Mesothelial cell of epicardium (in vitro differentiated cells): Measurements from ENCODE around the gene CCDC50. TPM values are rescaled to one million over a fixed set of nuclear protein-coding genes. Genes with fewer than 3 reads are reported as not detected.

Experiments used
- DNase-seq, 2 experiments: peaks; one replicate each; pipeline ENCODE4 v3.0.0; 2021; ENCODE audit warnings: low spot score in 2 of 2; ENCODE audit not compliant: unreplicated experiment in 2 of 2
- H3K27ac Mint-ChIP-seq: 2 replicates; pipeline ENCODE4 v1.8.0; 2021; ENCODE audit warnings: mixed read lengths
- H3K27me3 Mint-ChIP-seq: 2 replicates; pipeline ENCODE4 v1.8.0; 2021; ENCODE audit warnings: low read depth, mixed read lengths
- H3K36me3 Mint-ChIP-seq: 2 replicates; pipeline ENCODE4 v1.8.0; 2021; ENCODE audit warnings: mixed read lengths
- H3K4me1 Mint-ChIP-seq: 2 replicates; pipeline ENCODE4 v1.8.0; 2021; ENCODE audit warnings: mixed read lengths
- H3K4me3 Mint-ChIP-seq: 2 replicates; pipeline ENCODE4 v1.8.0; 2021; ENCODE audit warnings: mild to moderate bottlenecking, moderate library complexity, mixed read lengths
- H3K9me3 Mint-ChIP-seq: 2 replicates; pipeline ENCODE4 v1.8.0; 2021; ENCODE audit warnings: mixed read lengths
- CTCF ChIP-seq: fragments of 200-600 bp; sonication (generic); IDR thresholded peaks from one replicate; pipeline ENCODE4 v1.5.0; 2021; ENCODE audit warnings: antibody characterized with exemption; ENCODE audit not compliant: unreplicated experiment
- total RNA-seq: library from RNA; stranded (reverse); gene quantifications from 3 replicates; pipeline ENCODE4 v1.2.1, GENCODE V29; 2021

The CCDC50 gene
- total RNA-seq, 1 donor from 2014 or later: 63.2 TPM

GRCh38 chr3:191426311-191426710 is 97.1 kb downstream of the CCDC50 start:
- Mint-ChIP-seq H3K36me3 (no peaks in the 10 kb centered on the region), H3K27me3 (no peaks in the 10 kb centered on the region), H3K27ac (no peak overlapping the region), H3K9me3 (peaks cover 2% of the 10 kb centered on the region), H3K4me3 (no peak overlapping the region), H3K4me1 (no peaks in the 10 kb centered on the region)
- DNase-seq: no peak
- no peak for TF ChIP-seq CTCF

- TF ChIP-seq CTCF: no peak
- Mint-ChIP-seq H3K9me3 (peaks cover 4% of the 10 kb centered on the region), H3K4me1 (no peaks in the 10 kb centered on the region), H3K27me3 (no peaks in the 10 kb centered on the region), H3K36me3 (no peaks in the 10 kb centered on the region), H3K27ac (no peak overlapping the region), H3K4me3 (no peak overlapping the region)
- DNase-seq: no peak
Measured at GRCh38 chr3:191428177-191428576, 99.0 kb downstream of the CCDC50 start.

DNA sequence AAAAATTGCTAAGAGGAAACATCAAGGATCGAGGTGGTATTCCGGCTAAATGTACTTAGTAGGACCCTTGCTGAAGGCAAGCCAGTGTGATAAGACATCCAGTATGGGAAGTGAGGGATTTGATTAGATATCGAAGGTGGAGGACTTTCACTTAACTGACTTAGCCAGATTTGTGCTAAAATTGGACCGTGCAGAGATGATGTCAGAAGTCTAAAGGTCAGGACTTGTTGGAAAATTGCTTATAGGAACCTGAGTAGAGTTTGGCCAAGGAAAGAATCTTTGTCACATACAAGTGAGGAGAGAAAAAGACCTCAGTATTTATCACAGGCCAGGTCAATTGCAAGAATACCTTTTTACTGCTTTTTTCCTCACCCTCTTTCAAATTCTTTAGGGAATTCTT is 100.9 kb downstream of the CCDC50 start:
- Mint-ChIP-seq H3K4me3 (no peak overlapping the region), H3K27ac (no peak overlapping the region), H3K36me3 (no peaks in the 10 kb centered on the region), H3K27me3 (no peaks in the 10 kb centered on the region), H3K4me1 (no peaks in the 10 kb centered on the region), H3K9me3 (peaks cover 4% of the 10 kb centered on the region)
- no peak for TF ChIP-seq CTCF
- DNase-seq: no peak

DNA sequence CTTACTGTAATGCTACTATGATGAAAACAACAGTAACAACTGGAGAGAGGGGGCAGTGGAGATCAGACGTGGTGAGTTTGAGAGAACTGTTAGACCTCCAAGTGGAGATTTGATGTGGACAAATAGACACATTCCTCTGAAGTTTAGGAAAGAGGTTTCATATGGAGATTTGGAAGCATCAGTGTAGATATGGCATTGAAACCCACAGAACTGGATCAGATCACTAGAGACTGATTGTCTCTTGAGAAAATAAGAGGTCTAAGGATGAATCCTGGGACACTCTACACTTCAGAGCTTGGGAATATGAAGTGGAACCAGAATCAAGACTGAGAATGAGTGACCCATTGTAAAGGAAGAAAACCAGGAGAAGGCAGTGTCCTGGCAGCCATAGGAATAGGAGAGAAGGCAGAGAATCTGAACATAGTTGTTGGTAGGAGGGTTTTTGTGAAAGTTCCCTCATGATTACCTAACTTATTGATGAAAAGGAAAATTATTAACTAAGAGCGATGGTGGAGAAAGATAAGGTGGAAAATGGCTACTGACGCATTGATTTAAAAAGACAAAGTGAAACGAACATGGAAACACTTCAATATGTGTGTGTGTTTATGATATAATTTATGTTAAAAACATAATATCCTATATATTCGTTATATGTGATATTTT is 102.1 kb downstream of the CCDC50 start:
- Mint-ChIP-seq H3K4me3 (no peak overlapping the region), H3K27ac (no peak overlapping the region)

GRCh38 chr3:191432162-191432561 is 103.0 kb downstream of the CCDC50 start:
- no peak overlapping the region for H3K4me3 Mint-ChIP-seq
- no peaks in the 10 kb centered on the region for H3K4me1 Mint-ChIP-seq
- H3K27me3 Mint-ChIP-seq: no peaks in the 10 kb centered on the region
- DNase-seq: no peak
- TF ChIP-seq CTCF: no peak
- H3K36me3 Mint-ChIP-seq: no peaks in the 10 kb centered on the region
- H3K27ac Mint-ChIP-seq: no peak overlapping the region
- H3K9me3 Mint-ChIP-seq: peaks cover 4% of the 10 kb centered on the region

More for the DNA sequence above, 102.1 kb downstream of the CCDC50 start:
- Mint-ChIP-seq H3K9me3 (peaks cover 4% of the 10 kb centered on the region), H3K27me3 (no peaks in the 10 kb centered on the region), H3K36me3 (no peaks in the 10 kb centered on the region), H3K4me1 (no peaks in the 10 kb centered on the region)
- DNase-seq: no peak
- TF ChIP-seq CTCF: no peak

DNA sequence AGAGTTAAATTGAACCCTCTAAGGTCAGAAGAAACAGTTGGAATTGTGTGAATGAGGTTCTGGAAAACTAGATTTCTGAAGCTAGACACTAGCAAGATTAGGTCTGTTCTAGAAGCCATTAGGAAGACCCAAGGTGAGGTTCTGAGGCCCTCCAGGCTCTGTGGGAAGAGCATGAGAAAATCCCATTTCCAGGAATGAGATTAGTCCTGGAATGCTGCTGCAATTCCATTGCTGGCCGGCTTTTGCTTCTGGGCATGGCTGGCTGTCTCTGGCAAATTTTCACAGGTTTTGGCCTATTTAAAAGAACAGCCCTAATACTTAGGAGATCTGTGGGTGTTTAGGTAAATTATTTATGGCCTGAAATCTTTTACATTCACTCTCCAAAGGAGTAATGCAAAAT is 104.8 kb downstream of the CCDC50 start:
- no peaks in the 10 kb centered on the region for H3K4me1 Mint-ChIP-seq
- no peak overlapping the region for H3K4me3 Mint-ChIP-seq
- H3K27ac Mint-ChIP-seq: no peak overlapping the region
- H3K27me3 Mint-ChIP-seq: no peaks in the 10 kb centered on the region
- H3K9me3 Mint-ChIP-seq: peaks cover 4% of the 10 kb centered on the region
- no peaks in the 10 kb centered on the region for H3K36me3 Mint-ChIP-seq
- TF ChIP-seq CTCF: no peak
- no peak for DNase-seq
